ENCODE measurements around the gene RNF123.

The RNF123 gene

DNA sequence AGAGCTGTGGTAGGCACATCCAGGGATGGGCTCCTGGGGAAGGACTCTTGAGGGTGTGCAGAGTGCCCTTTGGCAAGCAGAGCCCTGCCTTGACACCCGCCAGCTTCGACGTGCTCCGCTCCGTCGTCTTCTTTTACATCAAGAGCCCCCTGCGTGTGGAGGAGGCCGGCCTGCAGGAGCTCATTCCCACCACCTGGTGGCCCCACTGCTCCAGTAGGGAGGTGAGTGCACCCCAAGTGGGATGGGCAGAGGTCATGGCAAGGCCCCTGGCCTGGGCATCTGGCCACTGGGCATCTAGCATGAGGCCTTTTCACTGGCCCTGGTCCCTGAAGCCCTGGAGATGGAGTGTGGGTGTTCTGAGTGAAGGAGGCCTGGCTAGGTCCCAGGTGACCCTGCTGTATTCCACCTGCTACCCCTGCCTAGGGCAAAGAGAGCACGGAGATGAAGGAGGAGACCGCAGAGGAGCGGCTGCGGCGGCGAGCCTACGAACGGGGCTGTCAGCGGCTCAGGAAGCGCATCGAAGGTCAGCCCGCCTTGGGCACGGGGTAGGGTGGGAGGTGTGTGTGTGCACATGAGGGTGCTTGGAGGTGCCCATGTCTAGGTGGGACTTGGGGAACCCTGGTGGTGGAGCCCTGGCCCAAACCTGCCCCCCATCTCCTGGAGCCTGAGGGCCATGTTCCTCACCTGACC is 12.2 kb downstream of the RNF123 start:
- peak; percentile 18; the same call in 1 of the 2 replicates for TF ChIP-seq RAD21 (IDR thresholded peaks at IDR 0.05; ENCODE audit: low read depth)
- TF ChIP-seq, protein P1, sequence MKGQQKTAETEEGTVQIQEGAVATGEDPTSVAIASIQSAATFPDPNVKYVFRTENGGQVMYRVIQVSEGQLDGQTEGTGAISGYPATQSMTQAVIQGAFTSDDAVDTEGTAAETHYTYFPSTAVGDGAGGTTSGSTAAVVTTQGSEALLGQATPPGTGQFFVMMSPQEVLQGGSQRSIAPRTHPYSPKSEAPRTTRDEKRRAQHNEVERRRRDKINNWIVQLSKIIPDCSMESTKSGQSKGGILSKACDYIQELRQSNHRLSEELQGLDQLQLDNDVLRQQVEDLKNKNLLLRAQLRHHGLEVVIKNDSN (IDR thresholded peaks at IDR 0.05): no peak
- no peak for TF ChIP-seq TAF1 (IDR thresholded peaks at IDR 0.05; ENCODE audit: low read depth)
- peak; percentile 26; the same call in 1 of the 2 replicates for TF ChIP-seq TEAD4 (IDR thresholded peaks at IDR 0.05)
- no peak for TF ChIP-seq NFIC (IDR thresholded peaks at IDR 0.05)
- no peak for TF ChIP-seq YY1 (IDR thresholded peaks at IDR 0.05; ENCODE audit: low read depth)
- no peak for TF ChIP-seq TCF12 (IDR thresholded peaks at IDR 0.05; ENCODE audit: low read depth)

DNA sequence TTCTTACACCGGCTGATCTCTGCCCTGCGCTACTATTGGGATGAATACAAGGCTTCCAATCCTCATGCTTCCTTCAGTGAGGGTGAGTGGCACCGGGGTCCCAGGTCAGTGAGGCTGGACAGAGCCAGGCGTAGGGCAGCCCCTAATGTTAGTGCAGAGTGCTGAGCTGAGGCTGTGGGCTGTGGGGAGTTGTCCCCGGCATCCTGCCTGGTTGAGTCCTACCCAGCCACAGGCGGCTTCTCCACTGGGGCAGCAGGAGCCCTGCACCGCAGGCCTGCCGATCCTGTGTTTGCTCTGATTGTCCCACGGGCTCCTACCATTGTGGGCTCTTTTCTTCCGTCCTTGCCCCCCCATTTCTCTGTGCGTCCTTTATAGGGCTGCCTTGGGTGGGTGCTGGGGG is 13.3 kb downstream of the RNF123 start:
- no peak for TF ChIP-seq YY1 (IDR thresholded peaks at IDR 0.05; ENCODE audit: low read depth)
- TF ChIP-seq CEBPB (IDR thresholded peaks at IDR 0.05): no peak
- no peak for TF ChIP-seq ZBTB7A (IDR thresholded peaks at IDR 0.05; ENCODE audit: low read depth)
- TF ChIP-seq CREB1 (IDR thresholded peaks at IDR 0.05; ENCODE audit: low read depth): no peak
- TF ChIP-seq TCF12 (IDR thresholded peaks at IDR 0.05; ENCODE audit: low read depth): no peak
- TF ChIP-seq TEAD4 (IDR thresholded peaks at IDR 0.05): no peak
- no peak for TF ChIP-seq FOXM1 (IDR thresholded peaks at IDR 0.05; ENCODE audit: borderline replicate concordance, low read depth)
- TF ChIP-seq, protein P2, sequence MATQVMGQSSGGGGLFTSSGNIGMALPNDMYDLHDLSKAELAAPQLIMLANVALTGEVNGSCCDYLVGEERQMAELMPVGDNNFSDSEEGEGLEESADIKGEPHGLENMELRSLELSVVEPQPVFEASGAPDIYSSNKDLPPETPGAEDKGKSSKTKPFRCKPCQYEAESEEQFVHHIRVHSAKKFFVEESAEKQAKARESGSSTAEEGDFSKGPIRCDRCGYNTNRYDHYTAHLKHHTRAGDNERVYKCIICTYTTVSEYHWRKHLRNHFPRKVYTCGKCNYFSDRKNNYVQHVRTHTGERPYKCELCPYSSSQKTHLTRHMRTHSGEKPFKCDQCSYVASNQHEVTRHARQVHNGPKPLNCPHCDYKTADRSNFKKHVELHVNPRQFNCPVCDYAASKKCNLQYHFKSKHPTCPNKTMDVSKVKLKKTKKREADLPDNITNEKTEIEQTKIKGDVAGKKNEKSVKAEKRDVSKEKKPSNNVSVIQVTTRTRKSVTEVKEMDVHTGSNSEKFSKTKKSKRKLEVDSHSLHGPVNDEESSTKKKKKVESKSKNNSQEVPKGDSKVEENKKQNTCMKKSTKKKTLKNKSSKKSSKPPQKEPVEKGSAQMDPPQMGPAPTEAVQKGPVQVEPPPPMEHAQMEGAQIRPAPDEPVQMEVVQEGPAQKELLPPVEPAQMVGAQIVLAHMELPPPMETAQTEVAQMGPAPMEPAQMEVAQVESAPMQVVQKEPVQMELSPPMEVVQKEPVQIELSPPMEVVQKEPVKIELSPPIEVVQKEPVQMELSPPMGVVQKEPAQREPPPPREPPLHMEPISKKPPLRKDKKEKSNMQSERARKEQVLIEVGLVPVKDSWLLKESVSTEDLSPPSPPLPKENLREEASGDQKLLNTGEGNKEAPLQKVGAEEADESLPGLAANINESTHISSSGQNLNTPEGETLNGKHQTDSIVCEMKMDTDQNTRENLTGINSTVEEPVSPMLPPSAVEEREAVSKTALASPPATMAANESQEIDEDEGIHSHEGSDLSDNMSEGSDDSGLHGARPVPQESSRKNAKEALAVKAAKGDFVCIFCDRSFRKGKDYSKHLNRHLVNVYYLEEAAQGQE (IDR thresholded peaks at IDR 0.05; ENCODE audit: low read depth): no peak
- no peak for TF ChIP-seq EGR1 (IDR thresholded peaks at IDR 0.05)
- no peak for TF ChIP-seq EP300 (IDR thresholded peaks at IDR 0.05; ENCODE audit: borderline replicate concordance)

DNA sequence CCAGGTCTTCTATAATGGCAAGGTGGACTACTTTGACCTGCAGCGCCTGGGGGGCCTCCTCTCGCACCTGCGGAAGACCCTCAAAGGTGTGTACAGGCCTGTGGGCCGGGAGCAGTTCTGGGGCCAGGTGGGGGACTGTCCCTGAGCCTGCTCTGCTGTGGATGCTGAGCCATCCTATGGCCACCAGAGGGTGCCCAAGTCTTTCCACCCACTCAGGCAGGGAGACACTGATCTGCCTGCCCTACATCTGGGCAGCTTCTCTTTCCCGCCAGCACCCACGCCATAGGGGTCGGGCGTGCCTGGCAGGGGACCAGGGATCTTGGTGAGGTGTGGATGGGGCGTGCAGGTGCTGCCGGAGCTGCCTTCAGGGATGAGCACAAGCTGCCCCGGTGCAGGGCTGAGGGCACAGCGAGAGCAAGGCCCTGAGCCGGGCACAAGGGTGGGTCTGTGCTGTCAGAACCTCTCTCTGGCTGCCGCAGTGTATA is 14.1 kb downstream of the RNF123 start:
- peak; percentile 74 for TF ChIP-seq RAD21 (IDR thresholded peaks at IDR 0.05; ENCODE audit: low read depth)
- 0 out of 2 replicates have a peak, but pooled peaks have one; percentile 55 for TF ChIP-seq ZBTB7A (IDR thresholded peaks at IDR 0.05; ENCODE audit: low read depth)
- no peak for TF ChIP-seq CREB1 (IDR thresholded peaks at IDR 0.05; ENCODE audit: low read depth)
- TF ChIP-seq NFIC (IDR thresholded peaks at IDR 0.05): no peak
- TF ChIP-seq YY1 (IDR thresholded peaks at IDR 0.05; ENCODE audit: low read depth): no peak

DNA sequence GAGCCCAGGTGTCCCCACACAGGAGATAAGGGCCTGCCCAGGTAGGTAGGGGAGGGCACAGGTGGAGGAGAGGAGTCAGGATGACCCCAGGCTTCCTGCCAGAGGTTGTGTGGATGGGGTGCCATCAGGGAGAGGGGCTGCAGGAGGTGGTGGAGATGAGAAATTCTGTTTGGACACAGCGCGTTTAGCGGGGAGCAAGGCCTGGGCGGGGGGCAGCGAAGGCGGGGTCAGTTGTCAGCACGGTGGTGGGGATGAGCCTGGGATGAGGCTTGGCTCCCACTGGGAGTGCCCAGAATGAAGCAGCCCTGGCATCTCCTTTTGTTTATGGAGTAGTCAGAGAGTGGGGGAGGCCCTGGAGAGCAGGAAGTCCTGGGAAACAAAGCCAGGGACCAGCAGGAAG is 14.6 kb downstream of the RNF123 start:
- TF ChIP-seq RAD21 (IDR thresholded peaks at IDR 0.05; ENCODE audit: low read depth) (no peak), FOXM1 (IDR thresholded peaks at IDR 0.05; ENCODE audit: borderline replicate concordance, low read depth) (no peak), ZBTB7A (IDR thresholded peaks at IDR 0.05; ENCODE audit: low read depth) (no peak), NFIC (IDR thresholded peaks at IDR 0.05) (no peak), TEAD4 (IDR thresholded peaks at IDR 0.05) (no peak)
- TF ChIP-seq, protein P2 (IDR thresholded peaks at IDR 0.05; ENCODE audit: low read depth): no peak
- TF ChIP-seq, protein P1 (IDR thresholded peaks at IDR 0.05): no peak

DNA sequence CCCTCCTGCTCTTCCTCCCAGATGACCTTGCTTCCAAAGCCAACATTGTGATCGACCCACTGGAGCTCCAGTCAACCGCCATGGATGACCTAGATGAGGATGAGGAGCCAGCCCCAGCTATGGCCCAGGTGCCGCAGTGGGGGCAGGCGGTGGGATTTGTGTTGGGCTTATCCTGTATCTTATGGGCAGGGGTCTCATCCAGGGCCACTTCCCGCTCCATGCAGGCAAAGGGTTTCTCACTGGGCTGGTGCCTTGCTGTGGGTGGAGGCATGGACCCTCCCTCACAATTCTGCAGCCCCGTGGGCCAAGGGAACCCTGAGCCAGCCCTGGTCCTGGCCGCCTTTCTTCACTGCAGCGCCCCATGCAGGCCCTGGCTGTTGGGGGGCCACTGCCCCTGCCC is 15.3 kb downstream of the RNF123 start:
- TF ChIP-seq, protein P1 (IDR thresholded peaks at IDR 0.05): no peak
- TF ChIP-seq TCF12 (IDR thresholded peaks at IDR 0.05; ENCODE audit: low read depth): no peak
- TF ChIP-seq, protein P3, sequence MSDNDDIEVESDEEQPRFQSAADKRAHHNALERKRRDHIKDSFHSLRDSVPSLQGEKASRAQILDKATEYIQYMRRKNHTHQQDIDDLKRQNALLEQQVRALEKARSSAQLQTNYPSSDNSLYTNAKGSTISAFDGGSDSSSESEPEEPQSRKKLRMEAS (IDR thresholded peaks at IDR 0.05): no peak
- TF ChIP-seq ZBTB7A (IDR thresholded peaks at IDR 0.05; ENCODE audit: low read depth): no peak
- TF ChIP-seq EGR1 (IDR thresholded peaks at IDR 0.05): no peak
- TF ChIP-seq EP300 (IDR thresholded peaks at IDR 0.05; ENCODE audit: borderline replicate concordance): no peak
- no peak for TF ChIP-seq FOXM1 (IDR thresholded peaks at IDR 0.05; ENCODE audit: borderline replicate concordance, low read depth)
- no peak for TF ChIP-seq YY1 (IDR thresholded peaks at IDR 0.05; ENCODE audit: low read depth)
- no peak for TF ChIP-seq RAD21 (IDR thresholded peaks at IDR 0.05; ENCODE audit: low read depth)
- no peak for TF ChIP-seq CREB1 (IDR thresholded peaks at IDR 0.05; ENCODE audit: low read depth)
- no peak for TF ChIP-seq CEBPB (IDR thresholded peaks at IDR 0.05)
- TF ChIP-seq TAF1 (IDR thresholded peaks at IDR 0.05; ENCODE audit: low read depth): no peak
- TF ChIP-seq TEAD4 (IDR thresholded peaks at IDR 0.05): no peak
- TF ChIP-seq NFIC (IDR thresholded peaks at IDR 0.05): no peak

Data from Ishikawa (cell line).